Inflammatory macrophage treated with lipopolysaccharide for 4 hours (primary cell): Measurements from ENCODE around the gene CHD2.

Experiments
- DNase-seq: peaks from one replicate; pipeline ENCODE4 v3.0.0-alpha.2; 2020

The CHD2 gene

GRCh38 chr15:92963794-92964193, 63.7 kb downstream of the CHD2 start:
- no peak for DNase-seq

GRCh38 chr15:92968926-92969651, 69.0 kb downstream of the CHD2 start:
- peak; percentile 58 for DNase-seq

- no peak for DNase-seq
Observed at GRCh38 chr15:92970656-92971055, 70.5 kb downstream of the CHD2 start.

GRCh38 chr15:92971081-92971480, 71.0 kb downstream of the CHD2 start:
- DNase-seq: no peak

GRCh38 chr15:92971713-92972112, 71.6 kb downstream of the CHD2 start:
- DNase-seq: peak; percentile 71

GRCh38 chr15:92974183-92974915, 74.2 kb downstream of the CHD2 start:
- no peak for DNase-seq

GRCh38 chr15:92979011-92979701, 79.0 kb downstream of the CHD2 start:
- DNase-seq: no peak

GRCh38 chr15:92981333-92981732, 81.2 kb downstream of the CHD2 start:
- no peak for DNase-seq

GRCh38 chr15:92984161-92984560, 84.0 kb downstream of the CHD2 start:
- DNase-seq: no peak

- DNase-seq: peak; percentile 59
Observed at GRCh38 chr15:92989470-92989869, 89.3 kb downstream of the CHD2 start.

GRCh38 chr15:92990031-92990430, 89.9 kb downstream of the CHD2 start:
- DNase-seq: no peak

GRCh38 chr15:92992720-92993119, 92.6 kb downstream of the CHD2 start:
- DNase-seq: no peak

GRCh38 chr15:92997821-92998220, 97.7 kb downstream of the CHD2 start:
- no peak for DNase-seq

- DNase-seq: no peak
Observed at GRCh38 chr15:93001156-93001555, 101.0 kb downstream of the CHD2 start.

- DNase-seq: no peak
Observed at GRCh38 chr15:93001881-93002280, 101.8 kb downstream of the CHD2 start.

- DNase-seq: no peak
Observed at GRCh38 chr15:93005133-93005532, 105.0 kb downstream of the CHD2 start.

GRCh38 chr15:93007994-93008393, 107.9 kb downstream of the CHD2 start:
- DNase-seq: no peak

- no peak for DNase-seq
Observed at GRCh38 chr15:93012786-93013185, 112.7 kb downstream of the CHD2 start.

- peak; percentile 54 for DNase-seq
Observed at GRCh38 chr15:93017526-93017925, 117.4 kb downstream of the CHD2 start.

- DNase-seq: no peak
Observed at GRCh38 chr15:93018574-93018973, 118.5 kb downstream of the CHD2 start.

GRCh38 chr15:93019090-93019489, 119.0 kb downstream of the CHD2 start:
- no peak for DNase-seq

GRCh38 chr15:93019971-93020370, 119.8 kb downstream of the CHD2 start:
- no peak for DNase-seq

- DNase-seq: no peak
Observed at GRCh38 chr15:93020976-93021772, 121.0 kb downstream of the CHD2 start.
